COR-L47 (cell line): ENCODE measurements around the gene ARHGAP27.

Experiments
- DNase-seq: peaks from one replicate; lab custom pipeline; 2025; lab: John Stamatoyannopoulos, UW

ARHGAP27 gene

GRCh38 chr17:45384047-45384788, 48.5 kb downstream of the ARHGAP27 start:
- DNase-seq: no peak

DNA sequence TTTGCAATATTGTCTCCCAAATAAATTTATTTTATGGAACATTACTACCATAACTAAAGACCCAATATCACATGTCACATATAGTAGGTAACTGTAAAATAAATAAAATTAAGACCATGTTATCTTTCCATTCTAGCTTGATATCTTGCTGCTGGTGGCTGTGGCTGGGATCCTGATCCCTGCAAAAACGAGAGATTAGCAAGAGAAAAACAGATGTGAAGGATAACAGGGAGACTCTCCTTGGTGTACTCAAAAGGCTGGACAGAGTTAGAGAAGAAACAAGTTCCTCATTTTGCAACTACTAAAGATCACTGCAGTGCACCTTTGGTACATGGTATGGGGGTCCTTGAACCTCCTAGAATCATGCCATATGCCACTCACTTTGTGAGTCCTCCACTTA, 49.7 kb downstream of the ARHGAP27 start:
- DNase-seq: no peak

GRCh38 chr17:45382226-45382625, 50.4 kb downstream of the ARHGAP27 start:
- DNase-seq: no peak

DNA sequence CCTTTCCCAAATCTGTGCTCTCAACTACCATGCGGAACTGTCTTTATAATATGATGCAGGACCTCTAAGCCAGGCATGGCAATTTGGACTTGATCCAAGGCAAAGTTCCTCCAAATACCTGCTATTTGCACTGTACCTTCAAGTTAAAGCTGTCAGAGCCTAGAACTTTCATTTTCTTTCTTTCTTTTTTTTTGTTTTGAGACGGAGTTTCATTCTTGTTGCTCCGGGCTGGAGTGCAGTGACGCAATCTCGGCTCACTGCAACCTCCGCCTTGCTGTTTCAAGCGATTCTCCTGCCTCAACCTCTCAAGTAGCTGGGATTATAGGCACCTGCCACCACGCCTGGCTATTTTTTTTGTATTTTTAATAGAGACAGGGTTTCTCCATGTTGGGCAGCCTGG, 51.7 kb downstream of the ARHGAP27 start:
- no peak for DNase-seq

GRCh38 chr17:45380046-45380765, 52.5 kb downstream of the ARHGAP27 start:
- no peak for DNase-seq

DNA sequence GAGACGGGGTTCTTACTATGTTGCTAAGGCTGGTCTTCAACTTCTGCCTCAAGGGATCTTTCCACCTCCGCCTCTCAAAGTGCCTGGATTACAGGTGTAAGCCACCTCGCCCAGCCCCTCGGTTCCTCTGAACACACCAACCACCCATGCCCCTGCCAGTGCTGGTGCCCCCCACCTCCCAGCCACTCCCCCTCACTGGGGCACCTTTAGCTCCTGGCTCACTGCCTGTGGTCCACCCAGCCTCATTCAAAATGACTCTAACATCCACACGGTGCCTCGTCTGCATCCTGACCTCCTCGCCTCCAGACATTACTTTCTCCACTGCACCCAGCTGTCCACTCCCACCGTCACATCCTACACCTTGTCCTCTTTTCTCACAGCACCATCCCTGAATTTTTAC, 55.3 kb downstream of the ARHGAP27 start:
- DNase-seq: no peak

DNA sequence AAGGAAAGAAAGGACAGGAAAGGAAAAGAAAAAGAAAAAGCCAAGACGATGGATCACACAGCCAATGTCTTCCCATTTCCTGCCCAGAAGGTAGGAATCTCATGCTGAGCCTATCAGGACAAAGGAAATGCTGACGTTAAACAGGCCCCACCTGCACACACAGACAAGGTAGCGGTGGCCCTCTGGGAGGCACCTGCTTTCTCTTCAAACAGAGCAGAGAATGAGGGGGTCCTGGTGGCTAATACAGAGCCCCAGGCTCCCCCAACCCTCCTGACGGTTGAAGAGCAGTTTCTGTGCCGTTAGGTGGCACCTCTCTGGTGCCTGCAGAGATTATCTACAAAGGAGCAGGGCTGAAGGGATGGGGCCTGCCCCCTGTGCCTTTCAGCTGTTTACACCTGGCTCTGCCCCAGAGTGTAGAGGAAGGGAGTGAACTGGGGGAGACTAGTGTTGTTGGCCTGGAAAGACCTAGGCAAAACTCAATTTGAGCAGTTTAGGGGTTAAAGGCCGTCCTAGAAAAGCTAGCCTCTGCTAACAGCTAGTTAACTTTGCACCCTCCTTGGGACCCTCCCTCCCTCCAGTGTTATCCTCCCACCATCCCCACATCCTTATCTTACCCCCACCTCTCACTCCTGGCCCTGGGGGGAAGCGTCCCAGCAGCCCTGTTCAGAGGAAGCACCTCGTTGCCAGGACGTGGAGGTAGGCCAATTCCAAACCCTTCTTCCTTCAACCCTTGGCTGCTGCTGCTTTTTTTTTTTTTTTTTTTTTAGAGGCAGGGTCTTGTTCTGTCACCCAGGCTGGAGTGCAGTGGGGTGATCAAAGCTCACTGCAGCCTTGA, 56.3 kb downstream of the ARHGAP27 start:
- DNase-seq: peak; percentile 49

DNA sequence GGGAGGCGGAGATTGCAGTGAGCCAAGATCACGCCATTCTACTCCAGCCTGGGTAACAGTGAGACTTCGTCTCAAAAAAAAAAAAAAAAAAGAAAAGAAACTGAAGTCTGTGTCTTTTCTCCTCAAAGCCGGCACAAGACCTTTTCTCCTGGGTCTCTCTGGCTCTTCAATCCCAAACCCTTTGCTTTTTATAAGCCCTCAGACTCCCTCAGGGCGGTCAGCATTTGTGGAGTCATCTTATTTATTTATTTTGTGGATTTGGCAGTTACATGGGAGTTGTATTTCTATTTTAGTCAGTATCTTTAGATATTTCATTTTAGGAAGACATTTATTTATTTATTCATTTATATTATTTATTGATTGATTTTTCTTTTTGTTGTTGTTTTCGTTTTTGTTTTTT, 58.2 kb downstream of the ARHGAP27 start:
- DNase-seq: no peak

GRCh38 chr17:45372325-45372869, 60.3 kb downstream of the ARHGAP27 start:
- DNase-seq: no peak

DNA sequence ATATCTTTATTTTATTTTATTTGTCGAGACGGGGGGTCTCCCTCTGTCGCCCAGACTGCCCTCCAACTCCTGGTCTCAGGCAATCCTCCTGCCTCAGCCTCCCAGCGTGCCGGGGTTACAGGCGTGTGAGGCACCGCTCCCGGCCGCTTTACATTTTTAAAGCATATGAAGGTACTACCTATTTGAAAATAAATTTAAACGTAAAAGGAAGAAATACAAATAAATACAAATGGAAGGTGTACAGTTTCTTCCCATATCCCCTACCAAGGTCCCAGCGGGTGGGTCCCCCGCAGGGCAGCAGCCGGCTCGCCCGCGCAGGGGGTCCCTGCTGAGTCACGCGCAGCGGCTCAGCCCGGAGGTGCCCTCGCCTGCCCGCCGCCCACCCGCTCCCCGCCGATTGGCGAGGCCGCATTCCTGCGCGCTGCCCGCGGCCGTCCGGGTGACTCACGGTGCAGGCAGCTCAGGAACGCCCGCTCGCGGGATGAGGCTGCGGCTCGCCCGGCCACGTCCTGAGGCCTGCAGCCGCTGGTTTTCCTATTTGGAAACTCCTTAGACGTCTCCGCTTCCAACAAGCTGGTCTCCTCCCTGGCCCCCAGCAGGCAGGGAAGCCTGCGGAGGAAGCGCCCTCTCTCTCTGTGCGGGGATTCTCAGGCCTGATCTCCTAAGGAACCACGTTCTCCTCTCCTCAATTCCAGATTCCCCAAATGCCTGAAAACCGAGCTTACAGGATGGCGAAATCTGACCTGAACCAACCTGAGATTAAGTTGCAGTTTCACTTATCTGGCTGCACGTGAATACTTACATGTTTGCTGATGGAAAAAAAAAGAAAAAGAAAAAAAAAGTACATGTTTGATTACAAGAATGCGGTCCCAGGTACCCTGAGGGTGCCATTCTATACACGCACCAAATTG, 61.0 kb downstream of the ARHGAP27 start:
- peak; percentile 21 for DNase-seq

DNA sequence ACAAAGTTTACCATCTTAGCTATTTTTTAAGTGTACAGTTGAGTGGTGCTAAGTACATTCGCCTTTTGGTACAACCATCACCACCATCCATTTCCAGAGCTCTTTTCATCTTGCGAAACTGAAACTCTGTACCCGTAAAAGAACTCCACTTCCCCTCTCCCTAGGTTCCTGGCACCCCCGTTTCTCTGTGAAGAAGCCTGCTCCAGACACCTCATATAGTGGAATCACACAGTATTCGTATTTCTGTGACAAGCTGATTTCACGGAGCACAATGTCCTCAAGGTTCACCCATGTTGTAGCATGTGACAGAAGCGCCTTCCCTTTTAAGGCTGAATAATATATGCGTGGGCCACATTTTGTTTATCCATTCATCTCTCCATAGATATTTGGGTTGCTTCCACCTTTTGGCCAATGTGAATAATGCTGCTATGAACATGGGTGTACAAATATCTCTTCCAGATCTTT, 61.7 kb downstream of the ARHGAP27 start:
- DNase-seq: no peak

GRCh38 chr17:45369421-45369820, 63.2 kb downstream of the ARHGAP27 start:
- no peak for DNase-seq

GRCh38 chr17:45368651-45369050, 64.0 kb downstream of the ARHGAP27 start:
- DNase-seq: no peak

DNA sequence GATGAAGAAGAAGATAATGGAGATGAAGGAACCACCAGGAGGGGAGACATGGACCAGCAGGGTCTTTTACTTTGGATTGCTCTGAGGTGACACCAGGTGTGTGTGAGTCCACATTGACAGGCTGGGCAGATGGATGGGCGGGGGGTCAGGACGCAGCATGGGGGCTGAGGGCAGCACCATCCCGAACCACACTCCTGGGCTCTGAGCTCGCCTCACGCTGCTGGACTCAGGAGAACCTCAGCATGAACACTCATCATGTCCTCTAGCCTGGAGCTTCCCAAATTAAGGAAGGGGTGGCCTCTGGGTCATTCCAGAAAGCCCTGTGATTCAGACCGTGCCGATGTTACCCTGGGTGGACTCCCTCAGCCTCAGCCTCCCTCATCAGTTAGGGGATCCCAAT, 65.5 kb downstream of the ARHGAP27 start:
- DNase-seq: no peak

DNA sequence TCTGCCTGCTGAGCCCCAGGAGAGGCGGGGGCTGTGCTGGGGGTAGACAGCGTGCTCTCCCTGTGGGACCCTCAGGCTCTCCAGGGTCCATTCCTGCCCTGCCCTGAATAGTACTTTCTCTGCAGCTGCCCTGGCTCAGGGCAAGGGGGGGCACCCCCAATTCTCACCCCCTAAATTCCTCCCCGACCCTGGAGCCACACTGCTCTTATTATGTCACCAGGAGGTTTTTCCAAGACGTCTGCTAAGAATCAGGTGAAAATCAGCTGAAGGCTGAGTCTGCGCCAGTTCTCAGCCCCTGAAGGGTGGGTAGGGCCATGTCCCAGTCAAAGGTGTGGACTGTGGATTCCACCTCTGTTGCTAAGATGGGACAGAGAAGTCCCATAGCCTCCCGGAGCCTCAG, 66.0 kb downstream of the ARHGAP27 start:
- DNase-seq: no peak

DNA sequence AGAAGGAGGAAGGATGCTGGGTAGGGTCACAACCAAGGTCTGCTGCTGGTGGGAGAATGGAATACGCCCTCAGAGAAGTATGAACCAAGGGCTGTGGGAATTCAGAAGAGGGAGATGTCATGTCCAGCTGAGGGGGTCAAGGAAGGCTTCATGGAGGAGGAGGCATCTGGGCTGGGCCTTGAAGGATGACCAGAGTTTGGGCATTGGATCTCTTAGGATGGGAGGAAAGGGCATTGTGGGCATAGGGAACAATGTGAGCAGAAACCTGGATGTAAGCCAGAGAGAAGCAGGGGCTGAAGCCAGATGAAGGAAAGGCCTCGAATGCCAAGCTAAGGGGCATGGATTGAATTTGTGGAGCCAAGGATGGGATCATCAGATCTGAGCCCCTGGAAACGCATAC, 66.6 kb downstream of the ARHGAP27 start:
- DNase-seq: no peak

DNA sequence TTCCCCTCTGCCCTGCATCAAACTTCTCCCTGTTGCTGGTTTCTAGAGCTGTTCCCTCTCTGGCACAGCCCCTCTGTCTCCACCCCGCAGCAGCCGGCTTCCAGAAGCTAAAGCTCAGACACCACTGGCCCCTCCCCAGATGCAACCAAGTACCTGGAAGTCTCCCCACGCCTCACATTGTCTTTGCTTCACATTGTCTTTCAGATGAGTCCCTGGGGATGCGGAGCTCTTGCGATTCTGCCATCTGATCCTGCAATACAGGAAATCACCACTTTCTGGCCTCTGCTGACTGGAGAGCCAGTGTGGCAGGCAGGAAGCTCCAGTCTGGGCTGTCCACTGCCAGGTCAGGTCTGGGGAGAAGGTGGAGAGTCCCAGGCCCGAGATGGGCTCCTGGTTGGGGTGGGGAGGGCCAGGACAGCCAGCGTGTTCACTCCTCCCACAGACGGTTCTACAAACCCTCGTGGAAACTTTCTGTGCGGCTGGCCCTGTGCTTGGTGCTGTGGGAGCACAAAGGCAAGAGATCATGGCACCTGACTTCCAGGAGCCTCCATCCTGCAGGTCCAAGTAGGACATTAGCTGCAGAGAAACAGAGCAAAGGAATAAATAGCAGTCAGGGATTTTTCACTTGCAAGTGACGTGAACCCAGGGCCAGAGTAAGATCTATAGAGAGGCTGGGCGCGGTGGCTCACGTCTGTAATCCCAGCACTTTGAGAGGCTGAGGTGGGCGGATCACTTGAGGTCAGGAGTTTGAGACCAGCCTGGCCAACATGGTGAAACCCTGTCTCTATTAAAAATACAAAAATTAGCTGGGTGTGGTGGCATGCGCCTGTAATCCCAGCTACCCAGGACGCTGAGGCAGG, 67.9 kb downstream of the ARHGAP27 start:
- peak; percentile 53 for DNase-seq

GRCh38 chr17:45363498-45363897, 69.2 kb downstream of the ARHGAP27 start:
- DNase-seq: no peak

- no peak for DNase-seq
Observed at GRCh38 chr17:45361976-45362375, 70.7 kb downstream of the ARHGAP27 start.

DNA sequence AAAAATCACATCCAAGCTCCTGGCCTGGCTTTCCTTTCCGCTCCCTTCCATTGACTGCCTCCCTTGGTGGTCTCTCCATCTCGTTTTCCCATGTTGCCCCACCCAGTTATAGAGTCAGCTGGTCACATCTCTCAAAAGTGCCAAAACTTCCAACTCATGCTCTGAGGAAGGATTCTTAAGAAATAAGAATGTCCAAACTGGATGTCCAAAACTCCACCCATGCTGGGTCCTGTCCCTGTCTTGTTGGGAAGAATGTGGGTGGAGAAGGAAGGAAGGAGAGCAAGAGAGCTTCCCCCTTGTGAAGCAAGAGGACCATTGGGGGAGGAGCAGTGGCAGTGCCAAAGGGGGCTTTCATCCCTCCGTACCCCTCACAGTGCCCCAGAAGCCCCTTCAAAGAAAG, 71.2 kb downstream of the ARHGAP27 start:
- DNase-seq: no peak
